ENCODE data around the gene TPK1. TPM values are rescaled to one million over a fixed set of nuclear protein-coding genes. Genes with fewer than 3 reads are reported as not detected.
"Not testable (repeated sequence)": the region's sequence is repeated elsewhere in the genome, so short reads cannot be mapped to it uniquely, and the experiment has no call there.

TPK1 gene
- total RNA-seq, 8 experiments from 2014 or later = 3.9 to 18.0 (median 8.4) TPM

- in situ Hi-C loops (cut with MboI; ENCODE audit: low pct_unique_long_range_greater_than_20kb in 2 of 9, low sequenced_read_pairs in 9 of 9, unreplicated experiment in 9 of 9) = no loop called here
- ATAC-seq (replicated peaks in 6 of 8) = no peak
- WGBS, 10 experiments = 50 to 100% (median 80%) methylated on average over 1 of the region's 1 CpG; no CpG with 5 or more reads in 4 of the 10 experiments
- Histone ChIP-seq H3K4me1 (replicated peaks in 1 of 2) (peaks cover 0 to 30% of the 10 kb centered on the region in 2 donors), H3K27ac (no peak overlapping the region), H3K4me3 (no peak overlapping the region)
These were observed 16.3 kb downstream of the TPK1 start for GRCh38 chr7:144819566-144819965.

DNA sequence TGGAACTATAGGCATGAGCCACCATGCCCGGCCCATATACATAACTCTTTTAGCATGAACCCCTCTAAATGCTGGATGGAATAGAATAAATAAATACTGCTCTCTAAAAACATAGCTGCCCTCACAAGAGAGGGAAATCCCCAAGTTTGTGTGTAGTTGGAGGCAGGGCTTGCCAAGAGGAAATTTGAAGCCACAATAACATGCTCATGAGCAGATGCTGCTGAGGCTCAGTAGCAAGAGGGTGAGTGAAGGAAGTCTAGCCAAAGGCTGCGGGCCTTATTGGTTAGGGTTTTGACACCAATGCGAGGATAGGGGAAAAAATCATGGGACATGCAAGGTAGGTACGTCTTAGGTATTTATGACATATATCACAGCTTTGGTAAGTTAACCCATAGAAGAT lies 17.3 kb downstream of the TPK1 start:
- 0 to 100% (median 83%) methylated on average over 1 to 4 of the region's 4 CpGs; no CpG with 5 or more reads in 3 of the 10 experiments for WGBS, 10 experiments
- Histone ChIP-seq H3K4me1 (replicated peaks in 1 of 2) (peaks cover 0 to 26% of the 10 kb centered on the region in 2 donors), H3K4me3 (no peak overlapping the region), H3K27ac (no peak overlapping the region)
- peak in 1 of 8 experiments; percentile 57 for ATAC-seq (replicated peaks in 6 of 8)
- in situ Hi-C loops (cut with MboI; ENCODE audit: low pct_unique_long_range_greater_than_20kb in 2 of 9, low sequenced_read_pairs in 9 of 9, unreplicated experiment in 9 of 9) = no loop called here

- Histone ChIP-seq H3K27ac (no peak overlapping the region), H3K4me3 (no peak overlapping the region), H3K4me1 (replicated peaks in 1 of 2) (peaks cover 0 to 19% of the 10 kb centered on the region in 2 donors)
- no peak for ATAC-seq (replicated peaks in 6 of 8)
- 50 to 100% (median 94%) methylated on average over 1 to 3 of the region's 3 CpGs; no CpG with 5 or more reads in 3 of the 10 experiments for whole genome bisulfite sequencing, 10 experiments
- in situ Hi-C loops (cut with MboI; ENCODE audit: low pct_unique_long_range_greater_than_20kb in 2 of 9, low sequenced_read_pairs in 9 of 9, unreplicated experiment in 9 of 9) = no loop called here
These were observed 18.9 kb downstream of the TPK1 start for GRCh38 chr7:144817001-144817400.

GRCh38 chr7:144814299-144814698 lies 21.6 kb downstream of the TPK1 start:
- ATAC-seq (replicated peaks in 6 of 8) = peak in 1 of 8 experiments; percentile 74
- Histone ChIP-seq H3K4me1 (replicated peaks in 1 of 2) (no peaks in the 10 kb centered on the region), H3K4me3 (no peak overlapping the region), H3K27ac (no peak overlapping the region)
- in situ Hi-C loops (cut with MboI; ENCODE audit: low pct_unique_long_range_greater_than_20kb in 2 of 9, low sequenced_read_pairs in 9 of 9, unreplicated experiment in 9 of 9) = no loop called here
- WGBS, 10 experiments = 56 to 100% (median 100%) methylated on average over 1 of the region's 1 CpG; no CpG with 5 or more reads in 1 of the 10 experiments

DNA sequence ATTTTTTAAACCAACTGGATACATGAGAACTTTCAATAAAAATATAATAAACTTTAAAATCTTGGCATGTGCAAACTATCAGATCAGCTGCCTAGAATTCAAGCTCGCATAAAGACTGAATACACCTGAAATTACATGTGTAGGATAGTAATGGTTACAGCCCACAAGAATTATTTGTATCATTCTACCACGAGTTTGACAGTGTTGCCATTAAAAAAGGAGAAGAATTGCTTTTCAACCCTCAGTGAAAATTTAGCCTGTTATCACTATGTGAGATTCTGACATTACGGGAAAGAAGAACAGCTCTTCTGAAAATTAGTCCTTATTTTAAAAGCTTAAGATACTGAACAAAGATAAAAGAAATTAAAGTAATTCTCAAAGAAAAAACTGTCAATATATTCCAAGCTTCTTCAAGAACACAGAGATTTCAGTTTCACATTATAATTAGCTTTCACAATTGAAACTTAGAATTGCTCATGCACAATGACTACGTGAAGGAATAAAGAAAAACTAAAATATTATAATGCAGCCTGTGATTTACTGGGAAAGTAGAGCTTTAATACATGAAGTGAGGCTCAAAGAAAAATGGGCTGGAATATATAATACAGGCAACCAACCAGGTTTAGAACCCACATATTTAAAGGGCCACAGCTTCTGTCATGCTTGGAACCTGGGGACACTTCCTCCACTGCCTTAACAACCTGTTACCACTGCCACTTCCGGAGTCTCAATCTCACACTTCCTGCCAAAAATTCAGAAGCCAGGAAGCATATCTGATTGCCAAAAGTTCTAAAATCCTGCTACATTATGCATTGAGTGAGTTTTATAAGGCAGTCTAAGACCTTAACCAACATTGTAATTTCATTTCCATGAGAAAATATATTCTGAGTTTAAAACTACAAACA lies 23.2 kb downstream of the TPK1 start:
- no peak for ATAC-seq (replicated peaks in 6 of 8)
- Histone ChIP-seq H3K4me3 (no peak overlapping the region), H3K4me1 (replicated peaks in 1 of 2) (no peaks in the 10 kb centered on the region), H3K27ac (no peak overlapping the region)
- WGBS, 10 experiments = 36 to 95% (median 86%) methylated on average over 3 to 5 of the region's 5 CpGs; no CpG with 5 or more reads in 1 of the 10 experiments
- in situ Hi-C loops (cut with MboI; ENCODE audit: low pct_unique_long_range_greater_than_20kb in 2 of 9, low sequenced_read_pairs in 9 of 9, unreplicated experiment in 9 of 9) = no loop called here

- peak in 3 of 8 experiments; percentile 55 to 96 (median 83) for ATAC-seq (replicated peaks in 6 of 8)
- Histone ChIP-seq H3K4me1 (replicated peaks in 1 of 2) (no peaks in the 10 kb centered on the region), H3K27ac (no peak overlapping the region), H3K4me3 (no peak overlapping the region)
- 3 to 100% (median 76%) methylated on average over 1 to 5 of the region's 5 CpGs for WGBS, 10 experiments
- in situ Hi-C loops (cut with MboI; ENCODE audit: low pct_unique_long_range_greater_than_20kb in 2 of 9, low sequenced_read_pairs in 9 of 9, unreplicated experiment in 9 of 9) = no loop called here
These were observed 30.1 kb downstream of the TPK1 start for GRCh38 chr7:144805627-144806239.

DNA sequence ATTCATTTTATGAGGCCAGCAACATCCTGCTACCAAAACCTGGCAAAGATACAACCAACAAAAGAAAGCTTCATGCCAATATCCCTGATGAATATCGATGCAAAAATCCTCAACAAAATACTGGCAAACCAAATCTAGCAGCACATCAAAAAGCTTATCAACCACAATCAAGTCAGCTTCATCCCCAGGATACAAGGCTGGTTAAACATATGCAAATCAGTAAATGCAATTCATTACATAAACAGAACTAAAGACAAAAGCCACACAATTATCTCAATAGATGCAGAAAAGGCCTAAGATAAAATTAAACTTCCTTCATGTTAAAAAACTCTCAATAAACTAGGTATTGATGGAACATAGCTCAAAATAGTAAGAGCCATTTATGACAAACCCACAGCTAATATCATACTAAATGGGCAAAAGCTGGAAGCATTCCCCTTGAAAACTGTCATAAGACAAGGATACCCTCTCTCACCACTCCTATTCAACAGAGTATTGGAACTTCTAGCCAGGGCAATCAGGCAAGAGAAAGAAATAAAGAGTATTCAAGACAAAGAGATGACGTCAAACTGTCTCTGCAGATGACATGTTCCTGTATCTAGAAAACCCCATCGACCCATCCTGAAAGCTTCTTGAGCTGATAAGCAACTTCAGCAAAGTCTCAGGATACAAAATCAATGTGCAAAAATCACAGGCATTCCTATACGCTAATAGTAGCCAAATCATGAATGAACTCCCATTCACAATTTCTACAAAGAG lies 35.0 kb downstream of the TPK1 start:
- H3K27ac ChIP-seq; H3K4me3 ChIP-seq; H3K4me1 ChIP-seq (replicated peaks in 1 of 2); ATAC-seq (replicated peaks in 6 of 8); in situ Hi-C loops (cut with MboI; ENCODE audit: low pct_unique_long_range_greater_than_20kb in 2 of 9, low sequenced_read_pairs in 9 of 9, unreplicated experiment in 9 of 9): not testable (repeated sequence)
- WGBS, 10 experiments = 0 to 100% (median 70%) methylated on average over 1 to 4 of the region's 4 CpGs

GRCh38 chr7:144796919-144797318 lies 38.9 kb downstream of the TPK1 start:
- H3K4me3 ChIP-seq = no peak overlapping the region
- ATAC-seq (replicated peaks in 6 of 8) = no peak
- no peak overlapping the region for H3K27ac ChIP-seq
- no peaks in the 10 kb centered on the region for H3K4me1 ChIP-seq (replicated peaks in 1 of 2)
- WGBS, 10 experiments = 40 to 100% (median 89%) methylated on average over 1 to 5 of the region's 5 CpGs; no CpG with 5 or more reads in 4 of the 10 experiments
- in situ Hi-C loops (cut with MboI; ENCODE audit: low pct_unique_long_range_greater_than_20kb in 2 of 9, low sequenced_read_pairs in 9 of 9, unreplicated experiment in 9 of 9) = no loop called here

DNA sequence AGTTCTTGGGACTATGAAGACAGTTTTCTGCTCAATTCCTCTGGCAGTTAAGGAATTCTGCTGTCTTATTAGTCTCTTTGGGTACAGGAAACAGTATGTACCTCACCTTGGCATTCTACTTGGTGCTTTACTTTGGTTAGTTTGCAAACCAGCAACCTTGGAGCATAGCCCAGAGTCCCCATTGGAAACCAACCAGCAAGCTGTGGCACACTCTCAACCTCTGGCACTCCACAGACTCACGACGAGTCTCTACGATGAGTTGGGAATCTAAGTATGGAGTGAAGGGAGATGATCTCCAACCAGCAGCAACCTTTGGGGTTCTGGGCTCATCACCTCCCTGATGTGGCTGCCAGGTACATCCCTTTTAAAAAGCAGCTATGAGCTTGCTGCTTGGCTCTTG lies 43.8 kb downstream of the TPK1 start:
- Histone ChIP-seq H3K4me3 (no peak overlapping the region), H3K27ac (no peak overlapping the region), H3K4me1 (replicated peaks in 1 of 2) (no peaks in the 10 kb centered on the region)
- no peak for ATAC-seq (replicated peaks in 6 of 8)
- in situ Hi-C loops (cut with MboI; ENCODE audit: low pct_unique_long_range_greater_than_20kb in 2 of 9, low sequenced_read_pairs in 9 of 9, unreplicated experiment in 9 of 9) = no loop called here
- 100% methylated on average over 2 to 3 of the region's 3 CpGs; no CpG with 5 or more reads in 8 of the 10 experiments for WGBS, 10 experiments

GRCh38 chr7:144791488-144791887 lies 44.4 kb downstream of the TPK1 start:
- Histone ChIP-seq H3K4me3 (no peak overlapping the region), H3K4me1 (replicated peaks in 1 of 2) (no peaks in the 10 kb centered on the region), H3K27ac (no peak overlapping the region)
- 4 to 100% (median 40%) methylated on average over 1 to 2 of the region's 2 CpGs; no CpG with 5 or more reads in 3 of the 10 experiments for WGBS, 10 experiments
- in situ Hi-C loops (cut with MboI; ENCODE audit: low pct_unique_long_range_greater_than_20kb in 2 of 9, low sequenced_read_pairs in 9 of 9, unreplicated experiment in 9 of 9) = no loop called here
- ATAC-seq (replicated peaks in 6 of 8) = no peak

DNA sequence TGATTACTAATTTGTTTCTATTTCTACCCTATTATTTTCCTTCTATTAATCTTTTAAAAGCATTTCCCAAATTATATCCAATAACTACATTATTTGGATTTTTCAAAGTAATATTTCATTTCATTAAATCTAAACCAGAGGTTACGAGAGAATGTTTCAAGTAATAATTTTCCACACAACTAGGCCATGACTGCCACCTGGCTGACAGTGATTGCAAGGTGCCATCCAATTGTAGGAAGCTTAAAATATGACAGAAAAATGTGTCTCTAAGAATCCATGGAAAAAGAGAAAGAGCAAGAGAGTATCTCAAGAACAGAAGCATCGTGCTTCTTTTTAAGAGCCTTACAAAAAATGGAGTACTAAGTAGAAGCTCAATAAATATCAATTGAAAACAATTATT lies 48.7 kb downstream of the TPK1 start:
- ATAC-seq (replicated peaks in 6 of 8) = no peak
- H3K27ac ChIP-seq = no peak overlapping the region
- in situ Hi-C loops (cut with MboI; ENCODE audit: low pct_unique_long_range_greater_than_20kb in 2 of 9, low sequenced_read_pairs in 9 of 9, unreplicated experiment in 9 of 9) = no loop called here
- no peaks in the 10 kb centered on the region for H3K4me1 ChIP-seq (replicated peaks in 1 of 2)
- no peak overlapping the region for H3K4me3 ChIP-seq
- WGBS, 10 experiments = 75 to 100% (median 91%) methylated on average over 1 to 2 of the region's 2 CpGs

GRCh38 chr7:144786522-144786921 lies 49.3 kb downstream of the TPK1 start:
- no peaks in the 10 kb centered on the region for H3K4me1 ChIP-seq (replicated peaks in 1 of 2)
- no peak overlapping the region for H3K27ac ChIP-seq
- no peak overlapping the region for H3K4me3 ChIP-seq
- ATAC-seq (replicated peaks in 6 of 8) = no peak
- in situ Hi-C loops (cut with MboI; ENCODE audit: low pct_unique_long_range_greater_than_20kb in 2 of 9, low sequenced_read_pairs in 9 of 9, unreplicated experiment in 9 of 9) = no loop called here
- WGBS, 10 experiments = 50 to 90% (median 80%) methylated on average over 1 to 2 of the region's 2 CpGs; no CpG with 5 or more reads in 3 of the 10 experiments

DNA sequence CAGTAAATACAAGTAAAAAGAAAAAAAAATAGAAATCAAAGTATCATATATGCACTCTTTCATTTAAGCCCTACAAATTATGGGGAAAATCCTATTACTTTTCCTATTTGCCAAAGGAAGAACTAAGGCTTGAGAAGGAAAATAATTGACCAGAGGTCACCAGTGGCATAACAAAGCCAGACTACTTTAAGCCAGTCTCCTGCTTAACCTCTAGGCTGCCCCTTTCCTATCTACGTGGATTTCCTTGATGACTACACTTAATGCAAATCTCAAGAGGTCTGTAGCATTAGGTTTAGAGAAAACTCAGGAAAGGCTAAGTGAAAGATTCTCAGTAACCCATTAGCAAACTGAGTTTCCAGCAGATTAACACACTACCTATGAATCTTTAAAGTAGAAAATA lies 49.8 kb downstream of the TPK1 start:
- no peak for ATAC-seq (replicated peaks in 6 of 8)
- in situ Hi-C loops (cut with MboI; ENCODE audit: low pct_unique_long_range_greater_than_20kb in 2 of 9, low sequenced_read_pairs in 9 of 9, unreplicated experiment in 9 of 9) = no loop called here
- H3K4me3 ChIP-seq = no peak overlapping the region
- H3K27ac ChIP-seq = no peak overlapping the region
- 0 to 83% (median 78%) methylated on average over 1 of the region's 1 CpG; no CpG with 5 or more reads in 5 of the 10 experiments for WGBS, 10 experiments
- H3K4me1 ChIP-seq (replicated peaks in 1 of 2) = no peaks in the 10 kb centered on the region
